GM06990 (cell line): ENCODE results near the gene WNT2.

Experiments
- DNase-seq: peaks from one replicate; pipeline ENCODE4 v3.0.0-alpha.2; 2011; ENCODE audit not compliant: insufficient read length; ENCODE audit errors: extremely low read depth
- H3K27me3 ChIP-seq: replicated peaks from 2 replicates; pipeline ENCODE4 v1.6.0; 2011; ENCODE audit warnings: low read length; ENCODE audit not compliant: control insufficient read depth, insufficient read depth
- H3K36me3 ChIP-seq: 2 replicates; pipeline ENCODE4 v1.5.1; 2011; ENCODE audit warnings: low read length; ENCODE audit not compliant: control insufficient read depth, insufficient read depth
- H3K4me3 ChIP-seq: replicated peaks from 2 replicates; pipeline ENCODE4 v1.5.1; 2011; ENCODE audit warnings: low read depth, mild to moderate bottlenecking, control low read depth, low read length
- TF ChIP-seq, protein P1 (sequence below): IDR thresholded peaks from 2 replicates; pipeline ENCODE4 v1.5.1; 2011; ENCODE audit warnings: low read length, control low read depth, mild to moderate bottlenecking, inconsistent platforms; ENCODE audit not compliant: insufficient read depth, poor library complexity, severe bottlenecking

The WNT2 gene

DNA sequence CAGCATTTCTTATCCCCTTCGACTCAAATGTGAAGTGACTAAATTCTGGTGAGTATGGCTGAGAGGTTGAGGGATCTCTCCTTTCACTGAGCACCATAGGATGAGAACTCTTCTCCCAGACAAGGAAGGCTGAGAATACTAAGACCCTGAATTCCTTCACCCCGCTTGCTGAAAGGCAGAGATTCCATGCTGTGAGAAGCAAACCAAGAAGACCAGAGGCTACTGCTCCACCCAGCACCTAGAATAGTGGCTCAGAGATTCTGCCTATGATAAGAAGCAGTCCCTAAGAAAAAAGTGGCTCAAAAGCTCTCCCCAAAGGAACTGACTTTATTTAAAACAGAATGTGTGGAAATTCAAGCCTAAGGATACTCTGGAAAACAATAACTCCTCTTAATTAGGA, 26.7 kb upstream of the WNT2 start:
- TF ChIP-seq, protein P1, sequence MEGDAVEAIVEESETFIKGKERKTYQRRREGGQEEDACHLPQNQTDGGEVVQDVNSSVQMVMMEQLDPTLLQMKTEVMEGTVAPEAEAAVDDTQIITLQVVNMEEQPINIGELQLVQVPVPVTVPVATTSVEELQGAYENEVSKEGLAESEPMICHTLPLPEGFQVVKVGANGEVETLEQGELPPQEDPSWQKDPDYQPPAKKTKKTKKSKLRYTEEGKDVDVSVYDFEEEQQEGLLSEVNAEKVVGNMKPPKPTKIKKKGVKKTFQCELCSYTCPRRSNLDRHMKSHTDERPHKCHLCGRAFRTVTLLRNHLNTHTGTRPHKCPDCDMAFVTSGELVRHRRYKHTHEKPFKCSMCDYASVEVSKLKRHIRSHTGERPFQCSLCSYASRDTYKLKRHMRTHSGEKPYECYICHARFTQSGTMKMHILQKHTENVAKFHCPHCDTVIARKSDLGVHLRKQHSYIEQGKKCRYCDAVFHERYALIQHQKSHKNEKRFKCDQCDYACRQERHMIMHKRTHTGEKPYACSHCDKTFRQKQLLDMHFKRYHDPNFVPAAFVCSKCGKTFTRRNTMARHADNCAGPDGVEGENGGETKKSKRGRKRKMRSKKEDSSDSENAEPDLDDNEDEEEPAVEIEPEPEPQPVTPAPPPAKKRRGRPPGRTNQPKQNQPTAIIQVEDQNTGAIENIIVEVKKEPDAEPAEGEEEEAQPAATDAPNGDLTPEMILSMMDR = no peak
- Histone ChIP-seq H3K27me3 (no peaks in the 10 kb centered on the region), H3K36me3 (no peaks in the 10 kb centered on the region), H3K4me3 (no peak overlapping the region)
- no peak for DNase-seq

DNA sequence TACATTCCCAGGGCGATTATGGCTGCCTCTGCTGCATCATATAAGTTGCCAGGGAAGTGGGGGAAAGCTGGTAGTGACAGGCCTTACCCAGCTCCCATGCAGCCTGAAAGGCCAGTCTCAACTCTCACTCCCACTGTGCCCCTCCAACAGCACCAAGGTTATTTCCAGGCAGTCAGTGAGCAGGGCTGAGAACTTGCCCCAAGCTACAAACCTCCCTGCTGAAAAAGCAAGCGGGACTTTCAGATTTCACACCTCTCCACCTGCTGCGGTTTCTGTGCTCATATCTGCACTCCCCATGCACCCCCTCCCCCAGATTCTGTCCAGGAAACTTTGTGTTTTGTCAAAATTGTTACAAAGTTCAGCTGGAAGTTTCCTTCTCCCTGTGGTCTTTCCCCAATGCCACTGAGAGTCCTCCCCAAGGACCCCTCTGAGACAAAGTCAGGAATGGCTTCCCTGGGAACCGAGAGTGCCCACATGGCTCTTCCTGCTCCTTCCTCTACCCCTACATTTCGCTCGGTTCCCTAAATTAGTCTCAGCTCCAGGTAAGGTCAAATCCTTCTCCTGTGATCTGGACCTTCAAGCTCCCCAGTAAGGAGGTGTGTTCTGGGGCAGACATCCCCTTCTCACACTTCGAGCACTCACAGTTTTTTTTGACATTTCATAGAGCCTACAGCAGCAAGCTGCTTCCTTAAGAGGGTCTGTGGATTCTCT, 25.3 kb upstream of the WNT2 start:
- no peak overlapping the region for H3K4me3 ChIP-seq
- no peaks in the 10 kb centered on the region for H3K27me3 ChIP-seq
- H3K36me3 ChIP-seq = no peaks in the 10 kb centered on the region
- peak; percentile 65 for DNase-seq
- TF ChIP-seq, protein P1 = no peak

DNA sequence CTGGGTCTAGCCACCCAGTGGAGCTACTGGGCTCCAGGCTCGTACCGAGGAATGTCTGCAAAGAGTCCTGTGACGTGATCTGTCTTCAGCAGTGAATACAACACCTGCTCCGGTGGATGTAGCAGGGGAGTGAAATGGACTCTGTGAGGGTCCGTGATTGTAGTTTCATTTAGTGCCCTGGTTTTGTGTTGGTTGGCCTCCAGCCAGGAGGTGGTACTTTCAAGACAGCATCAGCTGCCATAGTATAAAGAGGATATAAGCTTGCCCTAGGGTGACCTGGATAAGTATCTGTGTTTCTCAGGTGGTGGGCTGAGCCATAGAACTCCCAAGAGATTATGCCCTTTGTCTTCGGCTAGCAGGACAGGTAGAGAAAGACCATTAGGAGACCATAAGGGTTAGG, 24.6 kb upstream of the WNT2 start:
- DNase-seq = no peak
- Histone ChIP-seq H3K36me3 (no peaks in the 10 kb centered on the region), H3K27me3 (no peaks in the 10 kb centered on the region), H3K4me3 (no peak overlapping the region)
- TF ChIP-seq, protein P1 = no peak

GRCh38 chr7:117346161-117346560, 23.3 kb upstream of the WNT2 start:
- TF ChIP-seq, protein P1 = no peak
- H3K36me3 ChIP-seq = no peaks in the 10 kb centered on the region
- no peaks in the 10 kb centered on the region for H3K27me3 ChIP-seq
- H3K4me3 ChIP-seq = no peak overlapping the region
- DNase-seq = no peak

DNA sequence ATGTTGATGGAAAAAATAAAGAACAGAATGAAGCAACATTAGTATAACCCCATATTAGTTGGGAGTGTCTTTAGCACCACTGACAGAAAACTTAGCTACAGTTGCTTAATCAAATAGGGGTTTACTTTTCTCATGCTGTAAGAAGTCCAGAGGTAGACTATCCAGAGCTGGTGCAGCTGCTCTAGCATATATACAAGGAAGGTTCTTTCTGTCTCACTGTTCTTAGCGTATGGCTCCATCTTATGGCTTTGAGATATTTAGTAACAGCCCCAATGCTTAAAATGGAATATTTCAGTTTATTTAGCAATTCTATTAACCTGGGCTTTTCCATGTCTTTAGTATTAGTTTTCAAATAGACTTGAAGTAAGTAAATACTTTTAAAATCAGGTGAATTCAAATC, 15.2 kb upstream of the WNT2 start:
- Histone ChIP-seq H3K27me3 (no peaks in the 10 kb centered on the region), H3K36me3 (no peaks in the 10 kb centered on the region), H3K4me3 (no peak overlapping the region)
- TF ChIP-seq, protein P1 = no peak
- DNase-seq = no peak

DNA sequence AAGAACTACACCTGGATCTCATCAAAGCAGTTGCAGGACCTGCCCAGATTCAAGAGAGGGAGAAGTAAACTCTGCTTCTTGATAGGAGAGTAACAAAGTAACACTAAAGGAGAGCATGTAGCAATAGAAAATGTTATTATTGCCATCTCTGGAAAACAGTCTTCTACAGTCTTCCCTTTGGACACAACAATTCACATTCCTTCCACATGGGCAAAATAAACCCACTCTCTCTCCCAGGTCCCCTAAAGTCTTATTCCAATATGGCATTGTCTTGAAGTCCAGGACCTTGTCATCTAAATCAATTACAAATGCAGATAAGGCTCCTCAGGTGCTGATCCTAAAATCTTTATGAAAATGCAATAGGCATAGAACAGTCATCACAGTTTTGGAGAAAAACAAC, 10.3 kb upstream of the WNT2 start:
- Histone ChIP-seq H3K27me3 (no peaks in the 10 kb centered on the region), H3K4me3 (no peak overlapping the region), H3K36me3 (no peaks in the 10 kb centered on the region)
- no peak for DNase-seq
- TF ChIP-seq, protein P1 = no peak
